Measurements from ENCODE around the gene GLIPR1. TPM values are rescaled to one million over a fixed set of nuclear protein-coding genes. Genes with fewer than 3 reads are reported as not detected.

The GLIPR1 gene
- total RNA-seq, 1 donor from 2014 or later: 4.3 TPM

- Mint-ChIP-seq H3K36me3 (no peaks in the 10 kb centered on the region), H3K27me3 (no peaks in the 10 kb centered on the region), H3K4me1 (ENCODE audit: unreplicated experiment) (peaks cover 19% of the 10 kb centered on the region), H3K9me3 (no peaks in the 10 kb centered on the region), H3K27ac (no peak overlapping the region), H3K4me3 (no peak overlapping the region)
- TF ChIP-seq CTCF (conservative IDR thresholded peaks at IDR 0.05): no peak
- no peak for DNase-seq (ENCODE audit: extremely low spot score, unreplicated experiment)
Measured at GRCh38 chr12:75528272-75528671, 47.7 kb downstream of the GLIPR1 start.

DNA sequence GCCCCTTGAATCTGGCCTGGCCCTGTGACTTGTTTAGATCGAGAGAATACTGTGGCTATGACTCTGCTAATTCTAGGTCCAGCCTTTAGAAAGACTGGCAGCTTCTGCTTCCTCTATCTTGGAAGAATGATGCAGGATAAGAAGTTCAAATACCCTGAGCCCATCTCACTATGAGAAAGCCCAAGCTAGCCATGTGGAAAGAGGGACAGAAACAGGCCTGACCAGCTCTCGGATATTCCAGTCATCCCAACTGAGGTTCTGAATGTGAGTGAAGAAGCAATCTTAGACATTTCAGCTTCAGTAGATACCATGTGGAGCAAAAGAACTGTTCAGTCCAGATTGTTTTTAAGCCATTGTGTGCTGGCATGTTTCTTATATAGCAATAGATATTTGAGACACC is 48.1 kb downstream of the GLIPR1 start:
- Mint-ChIP-seq H3K4me3 (no peak overlapping the region), H3K9me3 (no peaks in the 10 kb centered on the region), H3K36me3 (no peaks in the 10 kb centered on the region), H3K4me1 (ENCODE audit: unreplicated experiment) (peaks cover 19% of the 10 kb centered on the region), H3K27ac (no peak overlapping the region), H3K27me3 (no peaks in the 10 kb centered on the region)
- no peak for TF ChIP-seq CTCF (conservative IDR thresholded peaks at IDR 0.05)
- DNase-seq (ENCODE audit: extremely low spot score, unreplicated experiment): no peak

- no peak overlapping the region for H3K27ac Mint-ChIP-seq
- DNase-seq (ENCODE audit: extremely low spot score, unreplicated experiment): no peak
- no peak for TF ChIP-seq CTCF (conservative IDR thresholded peaks at IDR 0.05)
- no peaks in the 10 kb centered on the region for H3K27me3 Mint-ChIP-seq
- peaks cover 19% of the 10 kb centered on the region for H3K4me1 Mint-ChIP-seq (ENCODE audit: unreplicated experiment)
- no peak overlapping the region for H3K4me3 Mint-ChIP-seq
- no peaks in the 10 kb centered on the region for H3K36me3 Mint-ChIP-seq
- no peaks in the 10 kb centered on the region for H3K9me3 Mint-ChIP-seq
Measured at GRCh38 chr12:75529316-75529715, 48.8 kb downstream of the GLIPR1 start.

DNA sequence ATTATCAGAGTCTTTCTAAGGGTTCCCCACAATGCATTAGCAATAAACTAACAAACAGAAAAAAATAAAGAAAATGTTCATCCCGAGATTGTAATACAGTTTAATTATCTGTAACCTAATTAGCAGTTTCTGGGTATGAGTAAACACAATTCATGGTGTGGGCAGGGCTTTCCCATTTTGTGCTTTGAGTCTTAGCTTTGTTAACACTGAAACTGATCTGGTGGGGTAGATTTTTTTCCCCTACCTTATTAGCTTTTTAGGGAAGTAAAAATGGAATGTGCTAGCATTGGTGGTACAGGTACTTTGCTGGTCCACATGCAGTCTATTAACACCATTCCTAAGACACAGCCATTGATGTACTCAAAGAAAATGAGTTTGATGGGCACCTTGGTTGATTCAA is 49.3 kb downstream of the GLIPR1 start:
- DNase-seq (ENCODE audit: extremely low spot score, unreplicated experiment): no peak
- Mint-ChIP-seq H3K36me3 (no peaks in the 10 kb centered on the region), H3K27me3 (no peaks in the 10 kb centered on the region)

GRCh38 chr12:75533239-75533638 is 52.7 kb downstream of the GLIPR1 start:
- Mint-ChIP-seq H3K27ac (no peak overlapping the region), H3K9me3 (no peaks in the 10 kb centered on the region), H3K27me3 (no peaks in the 10 kb centered on the region), H3K4me1 (ENCODE audit: unreplicated experiment) (no peaks in the 10 kb centered on the region), H3K36me3 (no peaks in the 10 kb centered on the region), H3K4me3 (no peak overlapping the region)
- no peak for DNase-seq (ENCODE audit: extremely low spot score, unreplicated experiment)
- no peak for TF ChIP-seq CTCF (conservative IDR thresholded peaks at IDR 0.05)

More for the DNA sequence above, 49.3 kb downstream of the GLIPR1 start:
- Mint-ChIP-seq H3K9me3 (no peaks in the 10 kb centered on the region), H3K4me3 (no peak overlapping the region), H3K4me1 (ENCODE audit: unreplicated experiment) (peaks cover 18% of the 10 kb centered on the region), H3K27ac (no peak overlapping the region)
- TF ChIP-seq CTCF (conservative IDR thresholded peaks at IDR 0.05): no peak

DNA sequence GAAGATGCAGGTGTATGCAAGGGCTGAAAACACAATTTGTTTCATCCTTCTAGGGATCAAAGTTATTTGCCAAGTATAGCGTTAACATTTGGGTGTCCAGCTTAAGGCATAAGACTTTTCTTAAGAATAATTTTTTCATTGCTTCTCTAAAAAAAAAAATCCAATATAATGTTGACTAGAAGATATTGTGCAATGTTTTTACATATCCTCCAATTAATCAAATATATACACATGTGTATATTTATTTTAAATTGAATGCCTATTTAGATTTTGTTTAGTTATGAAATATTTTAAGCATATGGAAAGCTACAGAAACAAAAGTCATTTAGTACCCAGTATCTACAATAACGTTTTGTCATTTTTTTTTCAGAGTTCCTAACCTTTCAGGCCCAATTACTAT is 59.3 kb downstream of the GLIPR1 start:
- Mint-ChIP-seq H3K4me3 (no peak overlapping the region), H3K9me3 (no peaks in the 10 kb centered on the region), H3K36me3 (no peaks in the 10 kb centered on the region), H3K27me3 (no peaks in the 10 kb centered on the region), H3K27ac (no peak overlapping the region), H3K4me1 (ENCODE audit: unreplicated experiment) (no peaks in the 10 kb centered on the region)
- TF ChIP-seq CTCF (conservative IDR thresholded peaks at IDR 0.05): no peak
- DNase-seq (ENCODE audit: extremely low spot score, unreplicated experiment): no peak

All from type B pancreatic cell (in vitro differentiated cells).